H1 (cell line): ENCODE results near the gene TMX2. TPM values are rescaled to one million over a fixed set of nuclear protein-coding genes. Genes with fewer than 3 reads are reported as not detected.

Experiments used
- CHD7 ChIP-seq: fragments of 300-600 bp; sonication (generic); IDR thresholded peaks from 2 replicates; pipeline ENCODE4 v1.7.1; 2012; ENCODE audit warnings: low read length, moderate library complexity, mild to moderate bottlenecking, inconsistent platforms; ENCODE audit not compliant: insufficient replicate concordance
- EP300 ChIP-seq, 2 experiments: IDR thresholded peaks; 1 replicate in 1 of 2; 2 replicates in 1 of 2; pipeline ENCODE4 v1.6.1; 2011 to 2012; ENCODE audit warnings: low read depth in 2 of 2, low read length in 2 of 2, mild to moderate bottlenecking in 2 of 2, borderline replicate concordance in 1 of 2, inconsistent platforms in 1 of 2, moderate library complexity in 1 of 2
- POLR2A ChIP-seq, 2 experiments: IDR thresholded peaks; 1 replicate in 1 of 2; 2 replicates in 1 of 2; pipeline ENCODE4 v1.6.1; 2011; ENCODE audit warnings: low read depth in 2 of 2, low read length in 2 of 2, mild to moderate bottlenecking in 2 of 2; ENCODE audit errors: control extremely low read depth in 1 of 2
- SRF ChIP-seq: IDR thresholded peaks from 2 replicates; pipeline ENCODE4 v1.6.1; 2011; ENCODE audit warnings: mild to moderate bottlenecking, low read depth, low read length, moderate library complexity
- TAF1 ChIP-seq: IDR thresholded peaks from 2 replicates; pipeline ENCODE4 v1.6.1; 2011; ENCODE audit warnings: mild to moderate bottlenecking, low read depth, low read length
- TBP ChIP-seq: IDR thresholded peaks from 2 replicates; pipeline ENCODE4 v1.6.1; 2011; ENCODE audit warnings: low read depth, low read length, improper control_type of control experiment
- polyA plus RNA-seq, 7 experiments: library from polyadenylated mRNA; depleted of rRNA in 3 of 7; stranded (reverse) in 5 of 7; unstranded in 2 of 7; fragments of >200 nt in 5 of 7; fragments of 200-250 nt in 2 of 7; gene quantifications; 1 replicate in 5 of 7; 2 replicates in 1 of 7; 4 replicates in 1 of 7; pipeline versions ENCODE4 v1.2.1 to v1.2.3, GENCODE V29; 2011 to 2013; ENCODE audit warnings: missing spikeins in 2 of 7, mixed read lengths in 2 of 7
- total RNA-seq: library from RNA; stranded (reverse); fragmentation: NEBNext Ultra II Directional; extraction: Animal tissue kit (Norgen Biotek cat#: 25700); gene quantifications from 2 replicates; pipeline ENCODE4 v1.2.1, GENCODE V29; 2021

Gene TMX2
- total and polyA plus RNA-seq, 2 of the 8 experiments (the other 6 are each of a cell fraction or from before 2014, with no cell fraction given) = 70.4 to 100.0 TPM

GRCh38 chr11:57727185-57727584 is 14.8 kb downstream of the TMX2 start (continued):
- no peak for TF ChIP-seq CHD7
- no peak for TF ChIP-seq TAF1
- TF ChIP-seq EP300 (IDR thresholded peaks at IDR 0.05; ENCODE audit: borderline replicate concordance in 1 of 2, low read depth in 2 of 2, low read length in 2 of 2) = no peak
- TF ChIP-seq POLR2A (IDR thresholded peaks at IDR 0.05; ENCODE audit: control extremely low read depth in 1 of 2, low read depth in 2 of 2, low read length in 2 of 2) = no peak
- TF ChIP-seq TBP = no peak
- no peak for TF ChIP-seq SRF
